Measurements from ENCODE around the gene SLC66A2. TPM values are rescaled to one million over a fixed set of nuclear protein-coding genes. Genes with fewer than 3 reads are reported as not detected.

SLC66A2 gene
- total and polyA plus RNA-seq, 10 of the 15 experiments (the other 5 are each of a cell fraction or from before 2014, with no cell fraction given), result 0.69 to 42.5 (median 14.8) TPM

DNA sequence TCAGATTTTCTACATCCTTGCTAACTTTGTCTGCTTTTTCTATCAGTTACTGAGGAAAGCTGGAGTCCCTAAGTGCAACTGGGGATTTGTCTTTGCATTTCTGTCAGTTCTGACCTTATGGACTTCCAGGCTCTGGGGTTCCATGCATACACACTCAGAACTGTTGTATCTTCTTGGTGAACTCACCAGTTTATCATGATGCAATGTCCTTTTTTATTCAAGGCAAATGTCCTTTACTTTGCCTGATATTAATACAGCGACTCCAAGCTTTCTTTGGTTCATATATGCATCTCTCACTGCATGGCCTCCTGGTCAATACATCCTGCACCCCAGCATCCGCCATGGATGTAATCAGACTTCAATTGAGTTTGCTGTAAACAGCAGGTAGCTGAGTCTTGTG lies 44.7 kb downstream of the SLC66A2 start:
- Histone ChIP-seq H4K20me1 (ENCODE audit: control insufficient read depth, insufficient read depth) (no peaks in the 10 kb centered on the region), H3K36me3 (ENCODE audit: control insufficient read depth in 2 of 2, insufficient read depth in 2 of 2, low read length in 1 of 2) (peaks cover 0 to 8% of the 10 kb centered on the region in 2 experiments; a peak in 3 of 4 replicates), H3K9me3 (replicated peaks; ENCODE audit: control insufficient read depth, insufficient read depth, low read length) (no peaks in the 10 kb centered on the region; the same call in 2 of the 3 replicates), H3K9ac (ENCODE audit: control insufficient read depth, insufficient read depth, low read length) (no peak overlapping the region), H2AFZ (ENCODE audit: control insufficient read depth, low read depth, low read length) (no peak overlapping the region), H3K4me2 (ENCODE audit: control insufficient read depth, insufficient read depth) (no peak overlapping the region), H3K79me2 (ENCODE audit: control insufficient read depth, insufficient read depth, low read length) (no peaks in the 10 kb centered on the region), H3K27me3 (replicated peaks in 1 of 2; ENCODE audit: control insufficient read depth in 2 of 2, insufficient read depth in 2 of 2, low read length in 1 of 2) (no peaks in the 10 kb centered on the region), H3K4me1 (ENCODE audit: control insufficient read depth, insufficient read depth, low read length) (peaks cover 3% of the 10 kb centered on the region; the same call in 1 of the 2 replicates), H3K4me3 (no peak overlapping the region), H3K27ac (ENCODE audit: control insufficient read depth, insufficient read depth) (no peak overlapping the region)
- 100% methylated on average over 2 of the region's 2 CpGs for WGBS (ENCODE audit: insufficient coverage, insufficient replicate concordance, low lambda C conversion rate, missing lambda C conversion rate)
- BruUV-seq (replicated peaks), result no TSS peak
- DNase-seq (ENCODE audit: low read depth, low spot score), result no peak
- ChIA-PET SMC1A (ENCODE audit: uncharacterized antibody, unreplicated experiment) (interaction anchor here (0.8 to 1.6 kb wide), 3 partner anchors 38 to 66 kb away, joined by 3 to 4 read pairs (median 3); no protein-coding TSS in a partner anchor), RAD21 (ENCODE audit: unreplicated experiment) (interaction anchor here (0.9 kb wide), 1 partner anchor 16 kb away, joined by 4 read pairs; no protein-coding TSS in a partner anchor), CTCF (interaction anchor here (1.4 kb wide), 1 partner anchor 57 kb away, joined by 3 read pairs; no protein-coding TSS in a partner anchor), POLR2A (no interaction called here)
- TF ChIP-seq, protein P1, sequence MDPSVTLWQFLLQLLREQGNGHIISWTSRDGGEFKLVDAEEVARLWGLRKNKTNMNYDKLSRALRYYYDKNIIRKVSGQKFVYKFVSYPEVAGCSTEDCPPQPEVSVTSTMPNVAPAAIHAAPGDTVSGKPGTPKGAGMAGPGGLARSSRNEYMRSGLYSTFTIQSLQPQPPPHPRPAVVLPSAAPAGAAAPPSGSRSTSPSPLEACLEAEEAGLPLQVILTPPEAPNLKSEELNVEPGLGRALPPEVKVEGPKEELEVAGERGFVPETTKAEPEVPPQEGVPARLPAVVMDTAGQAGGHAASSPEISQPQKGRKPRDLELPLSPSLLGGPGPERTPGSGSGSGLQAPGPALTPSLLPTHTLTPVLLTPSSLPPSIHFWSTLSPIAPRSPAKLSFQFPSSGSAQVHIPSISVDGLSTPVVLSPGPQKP (IDR thresholded peaks at IDR 0.05; ENCODE audit: low read depth, low read length), result no peak
- TF ChIP-seq HCFC1 (IDR thresholded peaks at IDR 0.05; ENCODE audit: low read length), result no peak
- TF ChIP-seq, protein P2, sequence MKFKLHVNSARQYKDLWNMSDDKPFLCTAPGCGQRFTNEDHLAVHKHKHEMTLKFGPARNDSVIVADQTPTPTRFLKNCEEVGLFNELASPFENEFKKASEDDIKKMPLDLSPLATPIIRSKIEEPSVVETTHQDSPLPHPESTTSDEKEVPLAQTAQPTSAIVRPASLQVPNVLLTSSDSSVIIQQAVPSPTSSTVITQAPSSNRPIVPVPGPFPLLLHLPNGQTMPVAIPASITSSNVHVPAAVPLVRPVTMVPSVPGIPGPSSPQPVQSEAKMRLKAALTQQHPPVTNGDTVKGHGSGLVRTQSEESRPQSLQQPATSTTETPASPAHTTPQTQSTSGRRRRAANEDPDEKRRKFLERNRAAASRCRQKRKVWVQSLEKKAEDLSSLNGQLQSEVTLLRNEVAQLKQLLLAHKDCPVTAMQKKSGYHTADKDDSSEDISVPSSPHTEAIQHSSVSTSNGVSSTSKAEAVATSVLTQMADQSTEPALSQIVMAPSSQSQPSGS (IDR thresholded peaks at IDR 0.05; ENCODE audit: low read length), result no peak
- no peak for TF ChIP-seq CHD2 (IDR thresholded peaks at IDR 0.05; ENCODE audit: borderline replicate concordance, low read depth, low read length)
- no peak for TF ChIP-seq ZZZ3 (IDR thresholded peaks at IDR 0.05; ENCODE audit: control insufficient read depth, insufficient read length, low read depth)
- no peak for TF ChIP-seq ESRRA (IDR thresholded peaks at IDR 0.05; ENCODE audit: low read length)
- TF ChIP-seq HDAC2 (IDR thresholded peaks at IDR 0.05), result no peak
- no peak for TF ChIP-seq EED (IDR thresholded peaks at IDR 0.05; ENCODE audit: low read depth)
- TF ChIP-seq BMI1 (IDR thresholded peaks at IDR 0.05; ENCODE audit: borderline replicate concordance), result no peak
- no peak for TF ChIP-seq SIX5 (IDR thresholded peaks at IDR 0.05; ENCODE audit: low read depth, low read length, severe bottlenecking)
- no peak for TF ChIP-seq HDGF (IDR thresholded peaks at IDR 0.05)
- TF ChIP-seq SMC3 (IDR thresholded peaks at IDR 0.05; ENCODE audit: borderline replicate concordance, low read length), result no peak
- ATAC-seq, result no peak
- in situ Hi-C loops (cut with MboI) (no loop called here), intact Hi-C loops (cut with micrococcal nuclease; ENCODE audit: unreplicated experiment) (no loop called here)
- FAIRE-seq, result no peak

Data from GM12878 (cell line).